Measurements from ENCODE around the gene DDX28.
"Not testable (repeated sequence)": the region's sequence is repeated elsewhere in the genome, so short reads cannot be mapped to it uniquely, and the experiment has no call there.

DDX28 gene

GRCh38 chr16:68009157-68009735 is 13.8 kb downstream of the DDX28 start:
- Histone ChIP-seq H3K36me3 (ENCODE audit: control insufficient read depth, insufficient read depth, low read length) (no peaks in the 10 kb centered on the region), H3K9ac (ENCODE audit: low read length) (no peak overlapping the region), H3K4me3 (ENCODE audit: low read depth, low read length) (no peak overlapping the region), H3K27me3 (ENCODE audit: control insufficient read depth, insufficient read depth, low read length) (no peaks in the 10 kb centered on the region), H3K27ac (ENCODE audit: low read depth, low read length) (no peak overlapping the region), H3K9me3 (ENCODE audit: control insufficient read depth, insufficient read depth, low read depth, low read length) (no peaks in the 10 kb centered on the region), H3K4me1 (ENCODE audit: control insufficient read depth, insufficient read depth, low read length) (peaks cover 13% of the 10 kb centered on the region)

- Histone ChIP-seq H3K9ac (ENCODE audit: low read length) (no peak overlapping the region), H3K4me1 (ENCODE audit: control insufficient read depth, insufficient read depth, low read length) (peaks cover 13% of the 10 kb centered on the region), H3K4me3 (ENCODE audit: low read depth, low read length) (no peak overlapping the region), H3K27ac (ENCODE audit: low read depth, low read length) (no peak overlapping the region), H3K36me3 (ENCODE audit: control insufficient read depth, insufficient read depth, low read length) (no peaks in the 10 kb centered on the region), H3K27me3 (ENCODE audit: control insufficient read depth, insufficient read depth, low read length) (no peaks in the 10 kb centered on the region), H3K9me3 (ENCODE audit: control insufficient read depth, insufficient read depth, low read depth, low read length) (no peaks in the 10 kb centered on the region)
Measured at GRCh38 chr16:68005786-68006286, 17.2 kb downstream of the DDX28 start.

GRCh38 chr16:68005211-68005610 is 17.8 kb downstream of the DDX28 start:
- Histone ChIP-seq H3K9me3 (ENCODE audit: control insufficient read depth, insufficient read depth, low read depth, low read length) (no peaks in the 10 kb centered on the region), H3K27me3 (ENCODE audit: control insufficient read depth, insufficient read depth, low read length) (no peaks in the 10 kb centered on the region), H3K4me1 (ENCODE audit: control insufficient read depth, insufficient read depth, low read length) (peaks cover 13% of the 10 kb centered on the region), H3K9ac (ENCODE audit: low read length) (no peak overlapping the region), H3K4me3 (ENCODE audit: low read depth, low read length) (no peak overlapping the region), H3K27ac (ENCODE audit: low read depth, low read length) (no peak overlapping the region), H3K36me3 (ENCODE audit: control insufficient read depth, insufficient read depth, low read length) (no peaks in the 10 kb centered on the region)

- peaks cover 6% of the 10 kb centered on the region; the same call in 1 of the 2 replicates for H3K4me1 ChIP-seq (ENCODE audit: control insufficient read depth, insufficient read depth, low read length)
Measured at GRCh38 chr16:68003031-68003430, 20.0 kb downstream of the DDX28 start.

GRCh38 chr16:68000450-68000849 is 22.6 kb downstream of the DDX28 start:
- Histone ChIP-seq H3K9ac (ENCODE audit: low read length) (no peak overlapping the region), H3K27ac (ENCODE audit: low read depth, low read length) (no peak overlapping the region), H3K36me3 (ENCODE audit: control insufficient read depth, insufficient read depth, low read length) (no peaks in the 10 kb centered on the region), H3K4me1 (ENCODE audit: control insufficient read depth, insufficient read depth, low read length) (peaks cover 2% of the 10 kb centered on the region; the same call in 1 of the 2 replicates), H3K9me3 (ENCODE audit: control insufficient read depth, insufficient read depth, low read depth, low read length) (no peaks in the 10 kb centered on the region), H3K27me3 (ENCODE audit: control insufficient read depth, insufficient read depth, low read length) (no peaks in the 10 kb centered on the region), H3K4me3 (ENCODE audit: low read depth, low read length) (no peak overlapping the region)

More at GRCh38 chr16:68003031-68003430, 20.0 kb downstream of the DDX28 start:
- Histone ChIP-seq H3K9me3 (ENCODE audit: control insufficient read depth, insufficient read depth, low read depth, low read length) (no peaks in the 10 kb centered on the region), H3K9ac (ENCODE audit: low read length) (no peak overlapping the region), H3K4me3 (ENCODE audit: low read depth, low read length) (no peak overlapping the region), H3K36me3 (ENCODE audit: control insufficient read depth, insufficient read depth, low read length) (no peaks in the 10 kb centered on the region), H3K27ac (ENCODE audit: low read depth, low read length) (no peak overlapping the region), H3K27me3 (ENCODE audit: control insufficient read depth, insufficient read depth, low read length) (no peaks in the 10 kb centered on the region)

GRCh38 chr16:67999985-68000384 is 23.0 kb downstream of the DDX28 start:
- H3K27me3 ChIP-seq (ENCODE audit: control insufficient read depth, insufficient read depth, low read length), result no peaks in the 10 kb centered on the region

GRCh38 chr16:67998779-67999688 is 24.0 kb downstream of the DDX28 start, which contains the start of gene DPEP2:
Gene DPEP2 (minus strand): TSS chr16:67999484. CDS start chr16:67993212, 6,272 bp downstream.
- H3K27ac ChIP-seq (ENCODE audit: low read depth, low read length); H3K4me1 ChIP-seq (ENCODE audit: control insufficient read depth, insufficient read depth, low read length); H3K27me3 ChIP-seq (ENCODE audit: control insufficient read depth, insufficient read depth, low read length); H3K4me3 ChIP-seq (ENCODE audit: low read depth, low read length); H3K9ac ChIP-seq (ENCODE audit: low read length); H3K9me3 ChIP-seq (ENCODE audit: control insufficient read depth, insufficient read depth, low read depth, low read length); H3K36me3 ChIP-seq (ENCODE audit: control insufficient read depth, insufficient read depth, low read length): not testable (repeated sequence)

More at GRCh38 chr16:67999985-68000384, 23.0 kb downstream of the DDX28 start:
- Histone ChIP-seq H3K9ac (ENCODE audit: low read length) (no peak overlapping the region), H3K4me1 (ENCODE audit: control insufficient read depth, insufficient read depth, low read length) (no peaks in the 10 kb centered on the region), H3K36me3 (ENCODE audit: control insufficient read depth, insufficient read depth, low read length) (no peaks in the 10 kb centered on the region), H3K27ac (ENCODE audit: low read depth, low read length) (no peak overlapping the region), H3K4me3 (ENCODE audit: low read depth, low read length) (no peak overlapping the region), H3K9me3 (ENCODE audit: control insufficient read depth, insufficient read depth, low read depth, low read length) (no peaks in the 10 kb centered on the region)

- H3K27me3 ChIP-seq (ENCODE audit: control insufficient read depth, insufficient read depth, low read length); H3K4me3 ChIP-seq (ENCODE audit: low read depth, low read length); H3K36me3 ChIP-seq (ENCODE audit: control insufficient read depth, insufficient read depth, low read length); H3K27ac ChIP-seq (ENCODE audit: low read depth, low read length); H3K9ac ChIP-seq (ENCODE audit: low read length); H3K9me3 ChIP-seq (ENCODE audit: control insufficient read depth, insufficient read depth, low read depth, low read length); H3K4me1 ChIP-seq (ENCODE audit: control insufficient read depth, insufficient read depth, low read length): not testable (repeated sequence)
Measured at GRCh38 chr16:67998231-67998778, 24.7 kb downstream of the DDX28 start.

GRCh38 chr16:67996666-67997065 is 26.4 kb downstream of the DDX28 start:
- Histone ChIP-seq H3K4me1 (ENCODE audit: control insufficient read depth, insufficient read depth, low read length) (0 out of 2 replicates have a peak, but pooled peaks cover 3% of the 10 kb centered on the region), H3K27me3 (ENCODE audit: control insufficient read depth, insufficient read depth, low read length) (peaks cover 11% of the 10 kb centered on the region), H3K9me3 (ENCODE audit: control insufficient read depth, insufficient read depth, low read depth, low read length) (no peaks in the 10 kb centered on the region), H3K9ac (ENCODE audit: low read length) (no peak overlapping the region), H3K4me3 (ENCODE audit: low read depth, low read length) (no peak overlapping the region), H3K27ac (ENCODE audit: low read depth, low read length) (no peak overlapping the region), H3K36me3 (ENCODE audit: control insufficient read depth, insufficient read depth, low read length) (no peaks in the 10 kb centered on the region)

- H3K36me3 ChIP-seq (ENCODE audit: control insufficient read depth, insufficient read depth, low read length), result no peaks in the 10 kb centered on the region
- H3K27me3 ChIP-seq (ENCODE audit: control insufficient read depth, insufficient read depth, low read length), result peaks cover 11% of the 10 kb centered on the region
- H3K4me1 ChIP-seq (ENCODE audit: control insufficient read depth, insufficient read depth, low read length), result 0 out of 2 replicates have a peak, but pooled peaks cover 3% of the 10 kb centered on the region
- no peaks in the 10 kb centered on the region for H3K9me3 ChIP-seq (ENCODE audit: control insufficient read depth, insufficient read depth, low read depth, low read length)
- H3K4me3 ChIP-seq (ENCODE audit: low read depth, low read length), result no peak overlapping the region
- no peak overlapping the region for H3K9ac ChIP-seq (ENCODE audit: low read length)
- no peak overlapping the region for H3K27ac ChIP-seq (ENCODE audit: low read depth, low read length)
Measured at GRCh38 chr16:67995423-67995822, 27.6 kb downstream of the DDX28 start.

- not testable (repeated sequence) for H3K36me3 ChIP-seq (ENCODE audit: control insufficient read depth, insufficient read depth, low read length); H3K4me1 ChIP-seq (ENCODE audit: control insufficient read depth, insufficient read depth, low read length); H3K9ac ChIP-seq (ENCODE audit: low read length); H3K9me3 ChIP-seq (ENCODE audit: control insufficient read depth, insufficient read depth, low read depth, low read length); H3K4me3 ChIP-seq (ENCODE audit: low read depth, low read length); H3K27ac ChIP-seq (ENCODE audit: low read depth, low read length)
- H3K27me3 ChIP-seq (ENCODE audit: control insufficient read depth, insufficient read depth, low read length), result peaks cover 11% of the 10 kb centered on the region
Measured at GRCh38 chr16:67994040-67994408, 29.0 kb downstream of the DDX28 start.

Measured in HUES6 (cell line).